Measurements from ENCODE around the gene SLC16A8. TPM values are rescaled to one million over a fixed set of nuclear protein-coding genes. Genes with fewer than 3 reads are reported as not detected.

The SLC16A8 gene
- total RNA-seq, 1 experiment from 2014 or later: not detected

DNA sequence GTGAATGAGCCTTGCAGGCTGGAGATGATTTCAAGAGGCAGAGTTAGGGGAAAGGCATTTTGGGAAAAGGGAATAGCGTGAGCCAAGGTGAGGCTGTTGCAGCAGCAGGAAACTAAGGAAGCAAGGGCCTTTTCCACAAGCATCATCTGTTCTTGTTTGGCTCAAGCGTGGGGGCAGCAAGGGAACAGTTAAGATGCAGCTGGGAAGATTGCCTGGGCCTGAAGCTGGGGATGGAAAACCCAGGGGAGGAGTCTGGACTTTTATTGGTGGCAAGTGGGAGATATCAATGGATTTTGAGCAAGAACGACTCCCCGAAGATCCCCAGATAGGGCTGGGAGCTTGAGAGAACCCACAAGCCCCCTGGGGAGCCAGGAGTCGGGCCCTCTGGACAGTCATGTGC is 54.1 kb downstream of the SLC16A8 start:
- Histone ChIP-seq H3K36me3 (ENCODE audit: control insufficient read depth in 1 of 2, insufficient read depth in 2 of 2, low read length in 2 of 2) (no peaks in the 10 kb centered on the region), H3K9me2 (ENCODE audit: insufficient read depth) (no peaks in the 10 kb centered on the region), H3K9ac (ENCODE audit: low read length) (no peak overlapping the region), H3K4me2 (ENCODE audit: low read length) (no peak overlapping the region), H3K27me3 (ENCODE audit: insufficient read depth, low read length) (no peaks in the 10 kb centered on the region), H3K4me3 (replicated peaks in 1 of 2; ENCODE audit: low read depth in 1 of 2, low read length in 2 of 2) (no peak overlapping the region), H2AFZ (ENCODE audit: low read depth, low read length, poor library complexity, severe bottlenecking) (no peak overlapping the region), H3K27ac (ENCODE audit: low read depth, low read length) (no peak overlapping the region), H3K4me1 (ENCODE audit: control insufficient read depth in 1 of 2, insufficient read depth in 2 of 2, low read length in 2 of 2) (peaks cover 20 to 25% of the 10 kb centered on the region in 2 experiments), H3K79me2 (ENCODE audit: insufficient read depth, low read length) (no peaks in the 10 kb centered on the region), H3K9me3 (ENCODE audit: control insufficient read depth in 1 of 2, insufficient read depth in 1 of 2, low read depth in 1 of 2, low read length in 2 of 2) (no peaks in the 10 kb centered on the region), H4K20me1 (ENCODE audit: insufficient read depth) (no peaks in the 10 kb centered on the region)
- intact Hi-C loops (cut with micrococcal nuclease): no loop called here
- POLR2A ChIA-PET: no interaction called here
- no TSS peak for BruUV-seq (replicated peaks)
- DNase-seq (ENCODE audit: low read depth, low spot score) (no peak), ATAC-seq (no peak)
- RAD21 ChIA-PET (ENCODE audit: low non-redundant PET in 1 of 2, low total read pairs in 2 of 2, uncharacterized antibody in 2 of 2, unreplicated experiment in 2 of 2): no interaction called here
- CTCF ChIA-PET: interaction anchor here (0.8 to 1.9 kb wide), 2 partner anchors 12 to 22 kb away, joined by 3 to 5 read pairs; no protein-coding TSS in a partner anchor
- TF ChIP-seq EGR1 (IDR thresholded peaks at IDR 0.05; ENCODE audit: low read depth) (no peak), ZFX (IDR thresholded peaks at IDR 0.05) (no peak), POLR2A (IDR thresholded peaks at IDR 0.05; ENCODE audit: borderline replicate concordance, extremely low read depth, insufficient read depth, insufficient read length) (no peak), YY1 (IDR thresholded peaks at IDR 0.05; ENCODE audit: extremely low read depth, insufficient replicate concordance, low read depth, low read length) (no peak), ZNF274 (IDR thresholded peaks at IDR 0.05; ENCODE audit: low read depth, low read length) (no peak), EZH2phosphoT487 (IDR thresholded peaks at IDR 0.05; ENCODE audit: borderline replicate concordance) (no peak), SP1 (IDR thresholded peaks at IDR 0.05; ENCODE audit: low read depth) (no peak), FOSL1 (IDR thresholded peaks at IDR 0.05; ENCODE audit: low read depth) (no peak), SIN3A (IDR thresholded peaks at IDR 0.05; ENCODE audit: low read depth) (no peak), POLR2AphosphoS5 (IDR thresholded peaks at IDR 0.05; ENCODE audit: low read depth, low read length) (no peak), RAD21 (IDR thresholded peaks at IDR 0.05; ENCODE audit: low read depth) (no peak), JUND (IDR thresholded peaks at IDR 0.05) (no peak), CEBPB (IDR thresholded peaks at IDR 0.05; ENCODE audit: low read depth) (no peak)
- TF ChIP-seq, protein P1, sequence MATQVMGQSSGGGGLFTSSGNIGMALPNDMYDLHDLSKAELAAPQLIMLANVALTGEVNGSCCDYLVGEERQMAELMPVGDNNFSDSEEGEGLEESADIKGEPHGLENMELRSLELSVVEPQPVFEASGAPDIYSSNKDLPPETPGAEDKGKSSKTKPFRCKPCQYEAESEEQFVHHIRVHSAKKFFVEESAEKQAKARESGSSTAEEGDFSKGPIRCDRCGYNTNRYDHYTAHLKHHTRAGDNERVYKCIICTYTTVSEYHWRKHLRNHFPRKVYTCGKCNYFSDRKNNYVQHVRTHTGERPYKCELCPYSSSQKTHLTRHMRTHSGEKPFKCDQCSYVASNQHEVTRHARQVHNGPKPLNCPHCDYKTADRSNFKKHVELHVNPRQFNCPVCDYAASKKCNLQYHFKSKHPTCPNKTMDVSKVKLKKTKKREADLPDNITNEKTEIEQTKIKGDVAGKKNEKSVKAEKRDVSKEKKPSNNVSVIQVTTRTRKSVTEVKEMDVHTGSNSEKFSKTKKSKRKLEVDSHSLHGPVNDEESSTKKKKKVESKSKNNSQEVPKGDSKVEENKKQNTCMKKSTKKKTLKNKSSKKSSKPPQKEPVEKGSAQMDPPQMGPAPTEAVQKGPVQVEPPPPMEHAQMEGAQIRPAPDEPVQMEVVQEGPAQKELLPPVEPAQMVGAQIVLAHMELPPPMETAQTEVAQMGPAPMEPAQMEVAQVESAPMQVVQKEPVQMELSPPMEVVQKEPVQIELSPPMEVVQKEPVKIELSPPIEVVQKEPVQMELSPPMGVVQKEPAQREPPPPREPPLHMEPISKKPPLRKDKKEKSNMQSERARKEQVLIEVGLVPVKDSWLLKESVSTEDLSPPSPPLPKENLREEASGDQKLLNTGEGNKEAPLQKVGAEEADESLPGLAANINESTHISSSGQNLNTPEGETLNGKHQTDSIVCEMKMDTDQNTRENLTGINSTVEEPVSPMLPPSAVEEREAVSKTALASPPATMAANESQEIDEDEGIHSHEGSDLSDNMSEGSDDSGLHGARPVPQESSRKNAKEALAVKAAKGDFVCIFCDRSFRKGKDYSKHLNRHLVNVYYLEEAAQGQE (IDR thresholded peaks at IDR 0.05; ENCODE audit: low read depth): no peak
- TF ChIP-seq, protein P2, sequence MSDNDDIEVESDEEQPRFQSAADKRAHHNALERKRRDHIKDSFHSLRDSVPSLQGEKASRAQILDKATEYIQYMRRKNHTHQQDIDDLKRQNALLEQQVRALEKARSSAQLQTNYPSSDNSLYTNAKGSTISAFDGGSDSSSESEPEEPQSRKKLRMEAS (IDR thresholded peaks at IDR 0.05): no peak

Measured in HCT116 (cell line).